NCI-H2196 treated with DMSO at 0.1 percent for 48 hours (cell line): Measurements from ENCODE around the gene HOXA13.

Source experiments
- DNase-seq: peaks from one replicate; lab custom pipeline; 2025; ENCODE audit not compliant: unreplicated experiment; lab: John Stamatoyannopoulos, UW

HOXA13 gene

GRCh38 chr7:27193335-27194001, 6.4 kb downstream of the HOXA13 start:
- no peak for DNase-seq

- no peak for DNase-seq
Observed at GRCh38 chr7:27192546-27193334, 7.2 kb downstream of the HOXA13 start.

- no peak for DNase-seq
Observed at GRCh38 chr7:27191833-27192545, 7.9 kb downstream of the HOXA13 start.

GRCh38 chr7:27191161-27191731, 8.6 kb downstream of the HOXA13 start:
- no peak for DNase-seq

GRCh38 chr7:27189997-27190748, 9.7 kb downstream of the HOXA13 start:
- DNase-seq = no peak

- no peak for DNase-seq
Observed at GRCh38 chr7:27189295-27189996, 10.4 kb downstream of the HOXA13 start.

GRCh38 chr7:27188386-27189294, 11.3 kb downstream of the HOXA13 start:
- DNase-seq = no peak

- no peak for DNase-seq
Observed at GRCh38 chr7:27187475-27188385, 12.2 kb downstream of the HOXA13 start.

- DNase-seq = no peak
Observed at GRCh38 chr7:27186668-27187474, 13.0 kb downstream of the HOXA13 start.

GRCh38 chr7:27185854-27186667, 13.8 kb downstream of the HOXA13 start:
- DNase-seq = no peak

- no peak for DNase-seq
Observed at GRCh38 chr7:27185013-27185853, 14.7 kb downstream of the HOXA13 start, which contains the start of gene HOXA11. Gene HOXA11, minus strand, starts transcription at chr7:27185232. Its CDS starts 88 bp downstream, at chr7:27185144.

GRCh38 chr7:27184337-27185012, 15.4 kb downstream of the HOXA13 start:
- no peak for DNase-seq

GRCh38 chr7:27183682-27184336, 16.1 kb downstream of the HOXA13 start:
- DNase-seq = no peak
